Effector memory CD8-positive, alpha-beta T cell (primary cell): ENCODE results near the gene OVOL2.
"Not testable (repeated sequence)": the region's sequence is repeated elsewhere in the genome, so short reads cannot be mapped to it uniquely, and the experiment has no call there.

Source experiments
- ATAC-seq: fragments of 150-1000 bp; cut with Tn5 transposase; replicated peaks from 2 replicates; pipeline ENCODE4 v1.10.0; 2021; ENCODE audit warnings: mild to moderate bottlenecking, moderate library complexity
- DNase-seq, 3 experiments: peaks; one replicate each; pipeline ENCODE4 v3.0.0; 2021
- H3K27ac Mint-ChIP-seq, 2 donors: one replicate each; pipeline ENCODE4 v1.8.0; 2022; ENCODE audit warnings: mild to moderate bottlenecking in 2 of 2, mixed read lengths in 2 of 2, moderate library complexity in 2 of 2
- H3K27me3 Mint-ChIP-seq, 2 donors: one replicate each; pipeline ENCODE4 v1.8.0; 2022; ENCODE audit warnings: mixed read lengths in 2 of 2
- H3K36me3 Mint-ChIP-seq: one replicate; pipeline ENCODE4 v1.8.0; 2022; ENCODE audit warnings: mild to moderate bottlenecking, moderate library complexity, mixed read lengths; ENCODE audit not compliant: insufficient read depth
- H3K4me1 Mint-ChIP-seq, 2 donors: one replicate each; pipeline ENCODE4 v1.8.0; 2022; ENCODE audit warnings: low read depth in 2 of 2, mixed read lengths in 2 of 2
- H3K4me3 Mint-ChIP-seq, 2 donors: one replicate each; pipeline ENCODE4 v1.8.0; 2022; ENCODE audit warnings: mild to moderate bottlenecking in 2 of 2, mixed read lengths in 2 of 2, moderate library complexity in 2 of 2
- H3K9me3 Mint-ChIP-seq, 2 donors: one replicate each; pipeline ENCODE4 v1.8.0; 2022; ENCODE audit warnings: mixed read lengths in 2 of 2

The OVOL2 gene

DNA sequence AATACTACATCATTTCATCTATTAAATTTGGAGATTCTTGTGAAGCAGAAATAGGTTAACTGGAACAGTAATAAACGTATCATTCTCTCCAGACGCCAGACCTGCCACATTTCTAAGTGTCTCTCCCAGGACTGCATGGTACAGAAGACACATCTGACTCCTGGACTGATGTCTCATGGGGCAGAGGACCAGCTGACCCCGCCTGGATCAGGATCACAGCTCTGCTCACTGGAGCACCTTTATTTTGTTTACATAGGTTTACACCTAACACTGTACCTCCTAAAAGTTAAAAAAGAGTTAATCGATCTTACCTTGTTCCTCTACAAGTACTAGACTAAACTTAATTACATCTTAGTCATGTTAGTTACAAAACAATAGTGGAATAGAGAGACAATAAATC is 11.2 kb downstream of the OVOL2 start:
- H3K27ac Mint-ChIP-seq: no peak overlapping the region
- H3K4me3 Mint-ChIP-seq: no peak overlapping the region
- ATAC-seq: no peak
- no peak for DNase-seq
- H3K9me3 Mint-ChIP-seq: peaks cover 0 to 3% of the 10 kb centered on the region in 2 donors
- H3K36me3 Mint-ChIP-seq: no peaks in the 10 kb centered on the region
- H3K27me3 Mint-ChIP-seq: peaks cover 53 to 73% of the 10 kb centered on the region in 2 donors
- H3K4me1 Mint-ChIP-seq: no peaks in the 10 kb centered on the region

DNA sequence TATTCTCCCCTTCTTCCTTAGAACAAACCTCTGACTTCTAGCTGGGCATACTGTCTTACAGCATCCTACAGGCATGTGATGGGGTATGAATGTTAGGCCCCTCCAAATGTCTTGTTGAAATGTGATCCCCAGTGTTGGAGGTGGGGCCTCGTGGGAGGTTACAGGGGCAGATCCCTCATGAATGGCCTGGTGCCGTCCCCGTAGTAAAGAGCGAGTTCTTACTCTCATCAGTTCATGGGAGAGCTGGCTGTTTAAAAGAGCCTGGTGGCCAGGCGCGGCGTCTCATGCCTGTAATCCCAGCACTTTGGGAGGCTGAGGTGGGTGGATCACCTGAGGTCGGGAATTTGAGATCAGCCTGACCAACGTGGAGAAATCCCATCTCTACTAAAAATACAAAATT is 15.5 kb downstream of the OVOL2 start:
- H3K36me3 Mint-ChIP-seq: no peaks in the 10 kb centered on the region
- no peak overlapping the region for H3K27ac Mint-ChIP-seq
- H3K4me3 Mint-ChIP-seq: no peak overlapping the region
- peaks cover 0 to 3% of the 10 kb centered on the region in 2 donors for H3K9me3 Mint-ChIP-seq
- H3K27me3 Mint-ChIP-seq: peaks cover 54 to 98% of the 10 kb centered on the region in 2 donors
- no peak for ATAC-seq
- H3K4me1 Mint-ChIP-seq: no peaks in the 10 kb centered on the region
- DNase-seq: no peak

DNA sequence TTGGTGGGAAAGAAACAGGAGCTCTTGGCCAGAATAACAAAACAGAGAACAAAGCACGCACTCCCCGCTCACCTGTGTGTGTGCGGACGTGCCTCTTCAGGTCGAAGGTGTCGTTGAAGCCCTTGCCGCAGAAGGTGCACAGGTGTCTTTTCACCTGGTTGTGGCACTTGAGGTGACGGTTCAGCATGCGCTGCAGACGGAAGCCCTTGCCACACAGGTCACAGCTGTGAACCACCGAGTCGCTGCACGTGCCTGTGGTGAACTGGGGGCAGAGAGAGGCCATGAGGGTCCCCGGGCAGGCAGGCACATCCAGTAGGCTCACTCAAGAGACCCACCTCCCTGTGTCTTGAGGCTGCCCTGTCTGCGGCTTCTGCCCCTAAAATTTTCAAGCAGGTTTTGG is 16.3 kb downstream of the OVOL2 start:
- DNase-seq (no peak), ATAC-seq (no peak)
- no peaks in the 10 kb centered on the region for H3K4me1 Mint-ChIP-seq
- H3K9me3 Mint-ChIP-seq: peaks cover 0 to 3% of the 10 kb centered on the region in 2 donors
- no peaks in the 10 kb centered on the region for H3K36me3 Mint-ChIP-seq
- H3K27me3 Mint-ChIP-seq: peaks cover 49 to 95% of the 10 kb centered on the region in 2 donors
- no peak overlapping the region for H3K27ac Mint-ChIP-seq
- no peak overlapping the region for H3K4me3 Mint-ChIP-seq

DNA sequence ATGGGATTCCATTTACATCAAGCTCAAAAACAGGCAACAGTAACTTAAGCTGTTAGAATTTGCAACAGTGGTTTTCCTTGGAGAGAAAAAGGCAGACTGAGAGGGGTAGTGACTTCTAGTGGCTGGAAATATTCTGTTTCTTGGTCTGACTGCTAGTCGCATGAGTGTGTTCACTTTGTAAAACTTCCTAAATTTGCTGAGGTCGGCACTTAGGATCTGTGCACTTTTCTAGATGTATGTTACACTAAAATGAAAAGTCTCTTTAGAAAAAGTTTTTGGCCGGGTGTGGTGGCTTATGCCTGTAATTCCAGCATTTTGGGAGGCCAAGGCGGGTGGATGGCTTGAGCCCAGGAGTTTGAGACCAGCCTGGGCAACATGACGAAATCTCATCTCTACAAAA is 18.7 kb downstream of the OVOL2 start:
- Mint-ChIP-seq H3K4me3 (no peak overlapping the region), H3K4me1 (no peaks in the 10 kb centered on the region), H3K36me3 (no peaks in the 10 kb centered on the region), H3K9me3 (peaks cover 0 to 3% of the 10 kb centered on the region in 2 donors), H3K27me3 (peaks cover 50 to 79% of the 10 kb centered on the region in 2 donors), H3K27ac (no peak overlapping the region)
- no peak for ATAC-seq
- no peak for DNase-seq

DNA sequence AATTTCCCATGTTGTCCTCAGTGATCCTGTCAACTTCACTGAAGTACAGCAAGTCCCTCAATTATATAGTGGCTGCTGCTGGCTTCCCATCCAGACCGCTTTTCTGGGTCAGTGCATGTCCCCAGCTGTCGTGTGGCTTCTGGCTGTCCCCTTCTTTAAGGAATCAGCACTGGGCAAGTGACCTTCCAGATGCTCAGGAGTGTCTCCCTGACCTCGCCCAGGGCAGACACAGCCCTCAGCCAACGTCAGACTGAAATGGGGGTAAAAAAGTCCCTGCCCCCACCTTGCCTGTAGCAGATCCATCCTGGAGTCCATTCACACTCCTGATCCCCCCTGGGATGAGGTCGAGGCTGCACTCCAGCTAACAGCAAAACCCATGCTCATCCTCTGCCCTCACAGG is 23.7 kb downstream of the OVOL2 start:
- H3K9me3 Mint-ChIP-seq: no peaks in the 10 kb centered on the region
- H3K4me1 Mint-ChIP-seq: no peaks in the 10 kb centered on the region

DNA sequence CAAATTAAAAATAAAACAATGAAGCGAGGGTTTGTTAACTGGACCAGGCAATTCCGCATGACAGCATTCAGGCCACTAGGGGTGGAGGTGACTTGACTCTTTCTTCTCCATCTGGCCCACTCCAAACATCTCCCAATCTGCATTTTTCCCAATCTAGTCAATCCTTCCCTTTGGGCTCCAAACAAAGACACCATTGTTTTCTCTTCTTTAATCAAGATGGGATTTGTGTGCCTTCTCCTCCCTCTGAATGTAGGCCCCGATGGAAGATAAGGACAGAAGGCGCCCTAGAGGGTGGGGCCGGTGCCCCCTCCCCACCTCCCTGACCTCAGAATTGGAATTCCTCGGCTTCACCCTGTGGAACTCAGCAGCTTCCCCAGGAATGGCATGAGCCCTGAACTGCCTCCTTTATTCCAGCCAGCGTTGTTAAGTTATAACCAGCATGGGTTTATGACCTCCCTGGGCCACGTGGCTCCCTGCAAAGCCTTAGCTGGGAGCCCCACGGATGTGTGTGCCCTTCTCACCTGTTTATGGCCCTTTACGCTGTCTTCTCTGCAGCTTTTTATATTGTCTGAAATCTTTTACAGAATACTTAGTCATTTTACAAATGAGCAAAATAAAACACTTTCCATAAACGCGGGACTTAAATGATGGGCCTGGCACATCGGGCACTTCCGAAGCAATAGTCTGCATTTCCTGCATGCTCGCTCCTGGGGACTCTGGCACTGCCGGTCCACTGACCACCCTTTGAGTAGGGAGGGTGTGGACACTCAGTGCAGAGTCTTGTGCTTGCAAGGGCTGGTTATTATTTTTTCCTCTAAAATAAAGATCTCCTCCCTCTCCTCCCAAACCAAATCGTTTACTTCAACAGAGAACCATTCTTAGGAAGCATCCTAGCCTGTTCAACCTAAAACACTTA is 24.5 kb downstream of the OVOL2 start:
- Mint-ChIP-seq H3K27ac (no peak overlapping the region), H3K36me3 (no peaks in the 10 kb centered on the region), H3K9me3 (no peaks in the 10 kb centered on the region), H3K4me1 (no peaks in the 10 kb centered on the region), H3K27me3 (peaks cover 36 to 43% of the 10 kb centered on the region in 2 donors), H3K4me3 (no peak overlapping the region)
- no peak for DNase-seq
- no peak for ATAC-seq

More for the DNA sequence above, 23.7 kb downstream of the OVOL2 start:
- Mint-ChIP-seq H3K27ac (no peak overlapping the region), H3K27me3 (peaks cover 44 to 51% of the 10 kb centered on the region in 2 donors), H3K36me3 (no peaks in the 10 kb centered on the region), H3K4me3 (no peak overlapping the region)
- ATAC-seq (no peak), DNase-seq (no peak)

DNA sequence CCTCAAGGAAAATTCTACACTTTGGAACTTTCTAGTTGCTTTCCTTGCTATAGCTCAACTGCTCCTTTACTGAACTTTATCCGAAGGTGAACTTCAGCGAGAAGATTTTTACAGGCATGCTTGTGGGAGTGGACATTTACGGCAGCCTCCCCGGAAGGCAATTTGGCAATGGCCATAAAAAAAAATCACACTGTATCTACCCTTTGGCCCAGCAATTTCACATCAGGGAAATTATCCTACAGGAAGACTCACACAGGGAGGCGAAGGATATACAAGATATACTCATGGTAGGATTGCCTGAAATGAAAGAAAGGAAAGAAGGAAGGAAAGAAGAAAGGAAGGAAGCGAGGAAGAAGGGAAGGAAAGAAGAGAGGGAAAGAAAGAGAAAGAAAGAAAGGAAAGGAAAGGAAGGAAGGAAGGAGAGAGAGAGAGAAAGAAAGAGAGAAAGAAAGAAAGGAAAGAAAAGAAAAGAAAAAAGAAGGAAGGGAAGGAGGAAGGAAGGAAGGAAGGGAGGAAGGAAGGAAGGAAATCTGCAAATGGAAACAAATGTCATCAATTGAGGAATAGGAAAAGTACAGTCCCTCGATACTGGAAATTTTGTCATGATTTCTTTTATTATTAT is 25.7 kb downstream of the OVOL2 start:
- Mint-ChIP-seq H3K9me3 (no peaks in the 10 kb centered on the region), H3K4me3 (no peak overlapping the region), H3K36me3 (no peaks in the 10 kb centered on the region), H3K4me1 (no peaks in the 10 kb centered on the region), H3K27me3 (peaks cover 29 to 30% of the 10 kb centered on the region in 2 donors), H3K27ac (no peak overlapping the region)
- DNase-seq (no peak), ATAC-seq (no peak)

DNA sequence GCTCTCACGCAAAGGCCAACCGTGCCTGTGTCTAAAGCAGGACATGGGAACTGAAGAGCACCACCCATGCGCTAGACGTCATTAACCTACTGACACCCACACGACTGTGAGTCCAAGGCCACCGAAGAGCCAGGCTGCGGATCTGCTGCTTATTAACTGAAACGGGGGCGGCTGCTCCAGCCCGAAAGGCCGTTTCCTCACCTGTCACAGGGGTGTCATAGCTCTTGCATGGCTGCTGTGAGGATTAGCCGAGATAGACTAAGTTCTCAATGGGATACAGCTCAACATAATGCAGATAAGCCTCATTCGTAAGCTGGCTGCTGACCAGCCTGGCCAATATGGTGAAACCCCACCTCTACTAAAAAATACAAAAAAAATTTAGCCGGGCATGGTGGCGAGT is 26.7 kb downstream of the OVOL2 start:
- DNase-seq (no peak), ATAC-seq (no peak)
- Mint-ChIP-seq H3K4me3 (no peak overlapping the region), H3K4me1 (no peaks in the 10 kb centered on the region), H3K9me3 (no peaks in the 10 kb centered on the region), H3K27ac (no peak overlapping the region), H3K36me3 (no peaks in the 10 kb centered on the region), H3K27me3 (peaks cover 29 to 30% of the 10 kb centered on the region in 2 donors)

DNA sequence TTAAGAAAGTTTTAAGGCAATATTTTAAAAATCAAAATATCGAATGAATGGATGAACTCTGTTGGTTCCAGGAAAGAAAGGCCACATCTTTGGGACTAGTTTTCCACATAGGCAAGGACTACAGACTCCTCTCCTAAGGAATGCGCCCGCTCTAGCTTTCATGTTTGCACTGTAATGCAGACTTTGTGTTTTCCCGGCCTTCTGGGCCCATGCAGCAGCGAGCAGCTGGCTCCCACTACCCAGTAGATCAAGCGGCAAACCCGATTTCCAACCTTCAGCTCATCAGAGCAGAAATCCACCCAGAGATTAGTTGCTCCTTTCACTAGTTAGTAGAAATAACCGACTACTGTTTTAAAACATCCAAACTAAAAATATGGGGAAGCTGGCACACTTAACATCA is 27.7 kb downstream of the OVOL2 start:
- Mint-ChIP-seq H3K9me3 (no peaks in the 10 kb centered on the region), H3K27me3 (peaks cover 28% of the 10 kb centered on the region in 2 donors), H3K36me3 (no peaks in the 10 kb centered on the region)

DNA sequence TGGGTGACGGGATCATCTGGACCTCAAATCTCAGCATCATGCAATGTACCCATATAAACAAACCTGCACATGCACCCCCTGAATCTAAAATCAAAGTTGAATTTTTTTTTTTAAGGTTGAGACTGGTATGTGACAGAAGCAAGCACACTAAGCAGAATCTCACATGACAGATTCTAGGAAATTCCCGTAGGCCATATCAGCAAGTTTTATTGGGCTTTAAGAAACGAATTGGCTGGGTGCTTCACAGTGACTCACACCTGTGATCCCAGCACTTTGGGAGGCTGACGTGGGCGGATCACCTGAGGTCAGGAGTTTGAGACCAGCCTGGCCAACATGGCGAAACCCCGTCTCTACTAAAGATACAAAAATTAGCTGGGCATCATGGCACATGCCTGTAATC is 30.7 kb downstream of the OVOL2 start:
- H3K36me3 Mint-ChIP-seq, DNase-seq, H3K27ac Mint-ChIP-seq, ATAC-seq, H3K9me3 Mint-ChIP-seq, H3K4me3 Mint-ChIP-seq, H3K4me1 Mint-ChIP-seq: not testable (repeated sequence)
- H3K27me3 Mint-ChIP-seq: peaks cover 4 to 26% of the 10 kb centered on the region in 2 donors

More for the DNA sequence above, 27.7 kb downstream of the OVOL2 start:
- ATAC-seq (no peak), DNase-seq (no peak)
- Mint-ChIP-seq H3K27ac (no peak overlapping the region), H3K4me1 (no peaks in the 10 kb centered on the region), H3K4me3 (no peak overlapping the region)

DNA sequence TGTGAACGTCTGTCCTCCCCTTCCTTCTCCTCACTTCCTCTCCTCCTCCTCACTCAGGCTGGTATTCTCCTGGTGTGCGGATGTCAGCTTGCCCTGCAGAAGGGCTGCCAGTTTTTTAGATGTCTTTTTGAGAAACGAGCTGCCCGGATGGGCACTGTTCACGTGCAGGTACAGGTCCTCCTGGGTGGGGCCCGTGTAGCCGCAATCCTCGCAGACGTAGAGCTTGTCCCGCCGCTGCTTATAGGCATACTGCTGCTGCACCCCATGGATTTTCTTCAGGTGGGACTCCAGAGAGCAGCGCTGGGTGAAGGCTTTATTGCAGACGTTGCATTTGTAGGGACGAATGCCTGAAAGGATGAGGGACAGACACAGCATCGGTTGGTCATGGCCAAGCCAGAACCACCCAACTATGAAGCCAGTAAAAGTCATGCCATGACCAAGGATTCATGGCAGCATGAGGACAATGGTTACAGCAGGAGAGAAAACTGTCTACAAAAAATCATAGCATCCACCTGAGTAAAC is 33.0 kb downstream of the OVOL2 start:
- ATAC-seq: no peak
- Mint-ChIP-seq H3K36me3 (no peaks in the 10 kb centered on the region), H3K27me3 (peaks cover 0 to 12% of the 10 kb centered on the region in 2 donors), H3K9me3 (no peaks in the 10 kb centered on the region), H3K4me1 (no peaks in the 10 kb centered on the region), H3K4me3 (no peak overlapping the region), H3K27ac (no peak overlapping the region)
- no peak for DNase-seq

DNA sequence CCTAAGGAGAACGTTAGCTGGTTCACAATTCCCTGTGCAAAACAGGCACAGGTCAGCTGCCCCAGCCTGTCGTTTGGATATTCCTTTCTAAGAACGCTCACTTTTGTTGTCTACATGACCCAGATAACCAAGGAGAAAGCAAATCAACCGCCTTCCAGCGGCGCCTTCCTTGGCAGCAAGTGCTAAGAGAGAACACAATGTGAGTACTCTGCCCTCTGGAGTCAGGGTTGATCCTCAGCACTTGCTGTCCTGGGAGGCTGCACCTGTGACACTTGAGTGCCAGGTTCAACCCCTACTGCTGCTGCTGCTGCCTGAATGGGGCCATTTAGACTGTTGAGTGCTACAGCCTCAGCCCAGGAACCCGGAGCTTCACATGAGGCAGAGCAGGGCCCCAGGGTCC is 36.8 kb downstream of the OVOL2 start:
- ATAC-seq (no peak), DNase-seq (no peak)
- Mint-ChIP-seq H3K36me3 (no peaks in the 10 kb centered on the region), H3K9me3 (no peaks in the 10 kb centered on the region), H3K4me1 (no peaks in the 10 kb centered on the region), H3K27ac (no peak overlapping the region), H3K4me3 (no peak overlapping the region), H3K27me3 (peaks cover 0 to 11% of the 10 kb centered on the region in 2 donors)

DNA sequence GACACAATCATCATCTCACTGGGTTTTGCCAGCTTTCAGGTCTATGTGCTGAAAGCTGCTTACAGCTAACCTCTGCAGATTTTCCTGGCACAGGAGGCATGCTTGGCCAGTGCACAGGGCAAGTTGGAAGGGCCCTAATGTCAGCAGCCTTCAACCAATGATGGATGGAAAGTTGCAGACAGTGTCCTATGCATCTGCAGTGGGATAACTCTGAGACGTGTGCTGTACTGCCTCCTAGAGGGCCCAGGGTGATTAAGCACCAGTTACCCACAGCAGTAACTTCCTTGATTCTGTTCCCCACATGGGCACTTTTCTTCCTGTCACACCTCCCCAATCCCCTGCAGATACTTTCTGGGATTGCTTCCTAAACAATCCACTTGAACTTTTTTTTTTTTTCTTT is 38.6 kb downstream of the OVOL2 start:
- ATAC-seq: peak; percentile 46
- H3K27me3 Mint-ChIP-seq: peaks cover 0 to 6% of the 10 kb centered on the region in 2 donors
- H3K4me3 Mint-ChIP-seq: no peak overlapping the region
- no peaks in the 10 kb centered on the region for H3K4me1 Mint-ChIP-seq
- H3K36me3 Mint-ChIP-seq: no peaks in the 10 kb centered on the region
- DNase-seq: no peak
- peak overlapping the region in 1 of 2 donors; percentile 56 for H3K27ac Mint-ChIP-seq
- no peaks in the 10 kb centered on the region for H3K9me3 Mint-ChIP-seq

DNA sequence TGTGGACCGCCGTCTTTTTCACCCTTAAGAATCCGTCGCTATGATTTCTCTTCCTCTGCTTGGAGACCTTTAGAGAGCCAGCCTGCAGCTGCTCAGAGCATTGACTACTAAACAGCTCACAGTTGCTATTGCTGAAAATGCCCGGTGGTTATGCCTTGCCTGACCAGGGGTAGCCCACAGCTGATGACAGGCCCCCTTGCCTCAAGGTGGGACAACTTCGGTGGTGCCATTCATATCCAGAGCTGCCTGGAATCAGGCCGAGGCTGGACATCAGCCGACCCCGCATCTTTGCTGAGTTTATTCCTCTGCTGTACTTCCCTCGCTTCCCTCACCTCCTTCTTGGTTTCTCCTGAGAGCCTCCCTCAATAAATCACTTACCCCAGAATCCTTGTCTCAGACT is 39.6 kb downstream of the OVOL2 start:
- no peak for ATAC-seq
- Mint-ChIP-seq H3K9me3 (no peaks in the 10 kb centered on the region), H3K4me3 (no peak overlapping the region), H3K27ac (no peak overlapping the region), H3K36me3 (peaks cover 7% of the 10 kb centered on the region), H3K27me3 (no peaks in the 10 kb centered on the region), H3K4me1 (no peaks in the 10 kb centered on the region)
- DNase-seq: no peak
